ENCODE results near the gene VSX1. TPM values are rescaled to one million over a fixed set of nuclear protein-coding genes. Genes with fewer than 3 reads are reported as not detected.

Gene VSX1
- total and polyA plus RNA-seq, 9 of the 15 experiments (the other 6 are each of a cell fraction or from before 2014, with no cell fraction given), result not detected

GRCh38 chr20:25050501-25051350 lies 31.2 kb downstream of the VSX1 start:
- in situ Hi-C loops (cut with MboI), result no loop called here
- BruUV-seq (replicated peaks), result no TSS peak

More at GRCh38 chr20:25050501-25051350, 31.2 kb downstream of the VSX1 start:
- no peak overlapping the region for H3K4me3 ChIP-seq
- H4K20me1 ChIP-seq (replicated peaks; ENCODE audit: control insufficient read depth, insufficient read depth, low read length), result no peaks in the 10 kb centered on the region; the same call in 1 of the 2 replicates
- POLR2A ChIA-PET, result no interaction called here
- no peak overlapping the region for H3K27ac ChIP-seq (ENCODE audit: extremely low read depth, low read depth, low read length)
- H3K9me1 ChIP-seq (ENCODE audit: control insufficient read depth, insufficient read depth, low read length), result no peaks in the 10 kb centered on the region
- H2AFZ ChIP-seq (ENCODE audit: low read depth, low read length), result no peak overlapping the region
- H3K36me3 ChIP-seq (ENCODE audit: control insufficient read depth, insufficient read depth, low read length), result no peaks in the 10 kb centered on the region
- DNase-seq (ENCODE audit: extremely low read depth in 1 of 4, low spot score in 3 of 4) (no peak), ATAC-seq (no peak), FAIRE-seq (no peak)
- H3K9ac ChIP-seq (ENCODE audit: insufficient read depth in 1 of 2, low read depth in 2 of 2, low read length in 2 of 2), result no peak overlapping the region
- under 1% methylated on average over 12 of the region's 17 CpGs for WGBS (ENCODE audit: insufficient coverage, low coverage, missing lambda C conversion rate)
- no peak overlapping the region for H3K4me2 ChIP-seq (ENCODE audit: insufficient read depth, low read length)
- CTCF ChIA-PET (ENCODE audit: low intra/inter-chr PET ratio), result no interaction called here
- TF ChIP-seq ZNF212 (CRISPR knock-in tag; IDR thresholded peaks at IDR 0.05), result no peak
- no peak for TF ChIP-seq PKNOX1 (IDR thresholded peaks at IDR 0.05)
- no peak for TF ChIP-seq ZFX (CRISPR knock-in tag; IDR thresholded peaks at IDR 0.05)
- no peak for TF ChIP-seq RFX1 (IDR thresholded peaks at IDR 0.05)
- no peak for TF ChIP-seq SMARCE1 (IDR thresholded peaks at IDR 0.05)
- TF ChIP-seq ZNF217 (CRISPR knock-in tag; IDR thresholded peaks at IDR 0.05), result no peak
- TF ChIP-seq STAG1 (CRISPR knock-in tag; IDR thresholded peaks at IDR 0.05; ENCODE audit: borderline replicate concordance), result no peak
- no peak for TF ChIP-seq PHF20 (IDR thresholded peaks at IDR 0.05; ENCODE audit: partially characterized antibody)
- H3K79me2 ChIP-seq (ENCODE audit: control insufficient read depth, insufficient read depth, low read length), result no peaks in the 10 kb centered on the region
- peaks cover 3 to 50% of the 10 kb centered on the region in 2 experiments; a peak in 4 of 5 replicates for H3K27me3 ChIP-seq (ENCODE audit: control insufficient read depth in 2 of 2, insufficient read depth in 2 of 2, low read length in 2 of 2)
- intact Hi-C loops (cut with micrococcal nuclease), result no loop called here
- peaks cover 0 to 2% of the 10 kb centered on the region in 2 experiments; a peak in 2 of 5 replicates for H3K4me1 ChIP-seq (replicated peaks in 1 of 2; ENCODE audit: control insufficient read depth in 2 of 2, insufficient read depth in 2 of 2, low read length in 2 of 2)
- no peaks in the 10 kb centered on the region for H3K9me3 ChIP-seq (replicated peaks; ENCODE audit: control insufficient read depth, insufficient read depth, low read depth, low read length)

Data from K562 (cell line).